ENCODE measurements around the gene C22orf39.

DNA sequence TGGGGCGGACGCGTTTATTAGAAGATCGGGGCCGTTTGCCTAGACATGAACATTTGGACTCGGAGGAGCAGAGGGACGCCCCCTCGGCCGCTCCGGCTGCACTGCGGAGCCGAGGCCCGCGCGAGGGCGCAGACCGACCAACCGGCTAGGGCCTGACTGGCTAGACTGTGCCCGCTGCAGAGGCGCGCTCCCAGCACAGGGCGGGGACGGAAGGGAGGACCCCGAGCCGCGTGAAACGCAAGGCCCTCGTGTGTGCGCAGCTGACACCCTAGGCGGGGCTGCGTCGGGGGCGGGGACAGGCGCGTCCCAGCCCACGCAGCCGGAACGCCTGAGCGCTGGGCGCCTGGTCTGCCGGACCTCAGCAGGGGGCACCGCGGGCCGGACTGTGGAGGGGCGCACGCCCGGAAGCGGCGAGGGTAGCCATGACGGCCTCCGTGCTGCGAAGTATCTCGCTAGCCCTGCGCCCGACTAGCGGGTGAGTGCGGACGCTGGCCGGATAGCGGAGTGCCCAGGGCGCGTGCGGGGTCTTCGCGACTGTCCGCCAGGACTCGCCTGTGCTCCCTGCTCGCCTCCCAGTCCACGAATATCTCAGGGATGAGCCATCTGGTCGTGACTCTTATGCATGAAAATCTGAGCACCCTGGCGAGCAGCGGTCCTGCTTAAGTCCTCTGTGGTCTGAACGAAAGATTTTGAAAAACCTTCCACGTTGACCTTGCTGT lies 15.2 kb downstream of the C22orf39 start, which contains the start of gene MRPL40:
- TF ChIP-seq, protein P1, sequence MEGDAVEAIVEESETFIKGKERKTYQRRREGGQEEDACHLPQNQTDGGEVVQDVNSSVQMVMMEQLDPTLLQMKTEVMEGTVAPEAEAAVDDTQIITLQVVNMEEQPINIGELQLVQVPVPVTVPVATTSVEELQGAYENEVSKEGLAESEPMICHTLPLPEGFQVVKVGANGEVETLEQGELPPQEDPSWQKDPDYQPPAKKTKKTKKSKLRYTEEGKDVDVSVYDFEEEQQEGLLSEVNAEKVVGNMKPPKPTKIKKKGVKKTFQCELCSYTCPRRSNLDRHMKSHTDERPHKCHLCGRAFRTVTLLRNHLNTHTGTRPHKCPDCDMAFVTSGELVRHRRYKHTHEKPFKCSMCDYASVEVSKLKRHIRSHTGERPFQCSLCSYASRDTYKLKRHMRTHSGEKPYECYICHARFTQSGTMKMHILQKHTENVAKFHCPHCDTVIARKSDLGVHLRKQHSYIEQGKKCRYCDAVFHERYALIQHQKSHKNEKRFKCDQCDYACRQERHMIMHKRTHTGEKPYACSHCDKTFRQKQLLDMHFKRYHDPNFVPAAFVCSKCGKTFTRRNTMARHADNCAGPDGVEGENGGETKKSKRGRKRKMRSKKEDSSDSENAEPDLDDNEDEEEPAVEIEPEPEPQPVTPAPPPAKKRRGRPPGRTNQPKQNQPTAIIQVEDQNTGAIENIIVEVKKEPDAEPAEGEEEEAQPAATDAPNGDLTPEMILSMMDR (conservative IDR thresholded peaks at IDR 0.05; ENCODE audit: low read depth, low read length): no peak
- no peak for TF ChIP-seq EZH2 (IDR thresholded peaks at IDR 0.05; ENCODE audit: borderline replicate concordance, low read depth, low read length, poor library complexity, severe bottlenecking)

All from A673 (cell line).